Measurements from ENCODE around the gene TMEM161A. TPM values are rescaled to one million over a fixed set of nuclear protein-coding genes. Genes with fewer than 3 reads are reported as not detected.

TMEM161A gene
- total and polyA plus RNA-seq, 2 of the 13 experiments (the other 11 are each of a cell fraction or from before 2014, with no cell fraction given) = 25.9 to 31.4 TPM

GRCh38 chr19:19113040-19113626 is 25.1 kb downstream of the TMEM161A start (continued):
- TF ChIP-seq, protein P1, sequence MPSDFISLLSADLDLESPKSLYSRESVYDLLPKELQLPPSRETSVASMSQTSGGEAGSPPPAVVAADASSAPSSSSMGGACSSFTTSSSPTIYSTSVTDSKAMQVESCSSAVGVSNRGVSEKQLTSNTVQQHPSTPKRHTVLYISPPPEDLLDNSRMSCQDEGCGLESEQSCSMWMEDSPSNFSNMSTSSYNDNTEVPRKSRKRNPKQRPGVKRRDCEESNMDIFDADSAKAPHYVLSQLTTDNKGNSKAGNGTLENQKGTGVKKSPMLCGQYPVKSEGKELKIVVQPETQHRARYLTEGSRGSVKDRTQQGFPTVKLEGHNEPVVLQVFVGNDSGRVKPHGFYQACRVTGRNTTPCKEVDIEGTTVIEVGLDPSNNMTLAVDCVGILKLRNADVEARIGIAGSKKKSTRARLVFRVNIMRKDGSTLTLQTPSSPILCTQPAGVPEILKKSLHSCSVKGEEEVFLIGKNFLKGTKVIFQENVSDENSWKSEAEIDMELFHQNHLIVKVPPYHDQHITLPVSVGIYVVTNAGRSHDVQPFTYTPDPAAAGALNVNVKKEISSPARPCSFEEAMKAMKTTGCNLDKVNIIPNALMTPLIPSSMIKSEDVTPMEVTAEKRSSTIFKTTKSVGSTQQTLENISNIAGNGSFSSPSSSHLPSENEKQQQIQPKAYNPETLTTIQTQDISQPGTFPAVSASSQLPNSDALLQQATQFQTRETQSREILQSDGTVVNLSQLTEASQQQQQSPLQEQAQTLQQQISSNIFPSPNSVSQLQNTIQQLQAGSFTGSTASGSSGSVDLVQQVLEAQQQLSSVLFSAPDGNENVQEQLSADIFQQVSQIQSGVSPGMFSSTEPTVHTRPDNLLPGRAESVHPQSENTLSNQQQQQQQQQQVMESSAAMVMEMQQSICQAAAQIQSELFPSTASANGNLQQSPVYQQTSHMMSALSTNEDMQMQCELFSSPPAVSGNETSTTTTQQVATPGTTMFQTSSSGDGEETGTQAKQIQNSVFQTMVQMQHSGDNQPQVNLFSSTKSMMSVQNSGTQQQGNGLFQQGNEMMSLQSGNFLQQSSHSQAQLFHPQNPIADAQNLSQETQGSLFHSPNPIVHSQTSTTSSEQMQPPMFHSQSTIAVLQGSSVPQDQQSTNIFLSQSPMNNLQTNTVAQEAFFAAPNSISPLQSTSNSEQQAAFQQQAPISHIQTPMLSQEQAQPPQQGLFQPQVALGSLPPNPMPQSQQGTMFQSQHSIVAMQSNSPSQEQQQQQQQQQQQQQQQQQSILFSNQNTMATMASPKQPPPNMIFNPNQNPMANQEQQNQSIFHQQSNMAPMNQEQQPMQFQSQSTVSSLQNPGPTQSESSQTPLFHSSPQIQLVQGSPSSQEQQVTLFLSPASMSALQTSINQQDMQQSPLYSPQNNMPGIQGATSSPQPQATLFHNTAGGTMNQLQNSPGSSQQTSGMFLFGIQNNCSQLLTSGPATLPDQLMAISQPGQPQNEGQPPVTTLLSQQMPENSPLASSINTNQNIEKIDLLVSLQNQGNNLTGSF (CRISPR knock-in tag; IDR thresholded peaks at IDR 0.05) = no peak
- TF ChIP-seq ARID5B (CRISPR knock-in tag; IDR thresholded peaks at IDR 0.05) (no peak), FOXO1 (CRISPR knock-in tag; IDR thresholded peaks at IDR 0.05) (no peak), NCOA1 (CRISPR knock-in tag; IDR thresholded peaks at IDR 0.05) (no peak; the same call in 1 of the 2 replicates), ZNF720 (CRISPR knock-in tag; IDR thresholded peaks at IDR 0.05) (no peak), ZNF318 (CRISPR knock-in tag; IDR thresholded peaks at IDR 0.05) (0 out of 2 replicates have a peak, but pooled peaks have one; percentile 18), CBFB (CRISPR knock-in tag; IDR thresholded peaks at IDR 0.05) (no peak), MED8 (CRISPR knock-in tag; IDR thresholded peaks at IDR 0.05; ENCODE audit: insufficient replicate concordance) (no peak), REL (CRISPR knock-in tag; conservative IDR thresholded peaks at IDR 0.05) (no peak)
- TF ChIP-seq, protein P2, sequence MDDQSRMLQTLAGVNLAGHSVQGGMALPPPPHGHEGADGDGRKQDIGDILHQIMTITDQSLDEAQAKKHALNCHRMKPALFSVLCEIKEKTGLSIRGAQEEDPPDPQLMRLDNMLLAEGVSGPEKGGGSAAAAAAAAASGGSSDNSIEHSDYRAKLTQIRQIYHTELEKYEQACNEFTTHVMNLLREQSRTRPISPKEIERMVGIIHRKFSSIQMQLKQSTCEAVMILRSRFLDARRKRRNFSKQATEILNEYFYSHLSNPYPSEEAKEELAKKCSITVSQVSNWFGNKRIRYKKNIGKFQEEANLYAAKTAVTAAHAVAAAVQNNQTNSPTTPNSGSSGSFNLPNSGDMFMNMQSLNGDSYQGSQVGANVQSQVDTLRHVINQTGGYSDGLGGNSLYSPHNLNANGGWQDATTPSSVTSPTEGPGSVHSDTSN (CRISPR knock-in tag; IDR thresholded peaks at IDR 0.05; ENCODE audit: borderline replicate concordance) = no peak
